ENCODE data around the gene TNPO3. TPM values are rescaled to one million over a fixed set of nuclear protein-coding genes. Genes with fewer than 3 reads are reported as not detected.

The TNPO3 gene
- total and polyA plus RNA-seq, 12 donors = 8.0 to 37.7 (median 29.6) TPM

DNA sequence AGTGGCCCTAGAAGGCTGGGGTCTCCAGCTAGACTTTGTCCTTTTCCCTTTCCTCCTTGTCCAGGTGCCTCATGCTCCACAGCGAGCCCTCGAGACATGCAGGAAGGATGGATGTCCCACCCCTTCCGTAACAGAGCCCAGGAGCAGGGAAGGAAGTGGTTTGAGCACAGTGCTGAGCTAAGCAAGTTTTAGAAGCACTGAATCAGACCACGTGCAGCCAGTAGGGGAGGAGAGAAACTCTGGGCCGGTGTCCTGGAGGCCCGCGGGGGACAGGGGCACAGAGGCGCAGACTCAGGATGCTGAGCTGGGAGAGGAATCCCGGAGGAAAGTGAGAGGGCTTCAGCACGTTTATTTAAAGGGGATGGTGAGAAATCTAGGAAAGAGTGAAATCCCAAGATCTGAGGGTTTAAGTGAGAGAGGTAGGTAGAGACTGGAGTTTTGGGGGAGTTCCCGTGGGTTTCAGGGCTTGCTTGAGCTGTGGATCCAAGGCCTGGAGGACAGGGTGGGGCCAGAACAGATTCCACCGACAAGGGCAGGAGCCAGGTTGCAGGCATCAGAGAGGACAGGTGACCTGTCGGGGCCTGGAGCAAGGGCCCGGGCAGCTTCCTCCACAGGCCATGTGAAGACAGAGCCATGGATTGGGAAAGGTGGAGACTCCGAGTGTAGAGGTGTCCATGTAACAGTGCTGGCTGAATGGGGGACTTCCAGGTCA is 121.6 kb downstream of the TNPO3 start:
- TF ChIP-seq, protein P1, sequence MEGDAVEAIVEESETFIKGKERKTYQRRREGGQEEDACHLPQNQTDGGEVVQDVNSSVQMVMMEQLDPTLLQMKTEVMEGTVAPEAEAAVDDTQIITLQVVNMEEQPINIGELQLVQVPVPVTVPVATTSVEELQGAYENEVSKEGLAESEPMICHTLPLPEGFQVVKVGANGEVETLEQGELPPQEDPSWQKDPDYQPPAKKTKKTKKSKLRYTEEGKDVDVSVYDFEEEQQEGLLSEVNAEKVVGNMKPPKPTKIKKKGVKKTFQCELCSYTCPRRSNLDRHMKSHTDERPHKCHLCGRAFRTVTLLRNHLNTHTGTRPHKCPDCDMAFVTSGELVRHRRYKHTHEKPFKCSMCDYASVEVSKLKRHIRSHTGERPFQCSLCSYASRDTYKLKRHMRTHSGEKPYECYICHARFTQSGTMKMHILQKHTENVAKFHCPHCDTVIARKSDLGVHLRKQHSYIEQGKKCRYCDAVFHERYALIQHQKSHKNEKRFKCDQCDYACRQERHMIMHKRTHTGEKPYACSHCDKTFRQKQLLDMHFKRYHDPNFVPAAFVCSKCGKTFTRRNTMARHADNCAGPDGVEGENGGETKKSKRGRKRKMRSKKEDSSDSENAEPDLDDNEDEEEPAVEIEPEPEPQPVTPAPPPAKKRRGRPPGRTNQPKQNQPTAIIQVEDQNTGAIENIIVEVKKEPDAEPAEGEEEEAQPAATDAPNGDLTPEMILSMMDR (IDR thresholded peaks at IDR 0.05) = no peak
- Histone ChIP-seq H3K9me3 (no peaks in the 10 kb centered on the region), H3K27ac (peak overlapping the region in 1 of 10 donors; percentile 81), H3K4me1 (peaks cover 0 to 47% (median 5%) of the 10 kb centered on the region in 9 donors), H3K27me3 (peaks cover 0 to 70% (median 30%) of the 10 kb centered on the region in 7 donors), H3K4me3 (peak overlapping the region in 1 of 10 donors; percentile 10), H3K36me3 (no peaks in the 10 kb centered on the region)
- ATAC-seq = peak in 7 of 8 donors; percentile 39 to 70 (median 59)
- WGBS, 2 donors = 56 to 58% methylated on average over 15 of the region's 15 CpGs
- no peak for DNase-seq
- intact Hi-C loops (cut with DNase I) = no loop called here

DNA sequence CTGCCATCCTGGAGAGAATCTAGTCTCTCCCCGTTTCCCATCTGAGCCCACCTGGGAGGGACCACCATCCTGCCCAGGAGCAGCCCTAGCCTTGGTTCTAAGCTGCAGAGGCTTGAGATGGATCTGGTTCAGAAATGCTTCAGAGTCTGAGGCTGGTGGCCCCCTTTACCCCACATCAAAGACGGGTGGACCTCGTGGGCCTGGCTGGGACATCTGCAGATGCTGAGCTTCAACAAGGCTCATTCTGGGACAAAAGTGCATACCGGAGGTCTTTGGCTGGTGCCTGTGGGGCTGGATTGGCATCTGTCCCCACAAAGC is 122.1 kb downstream of the TNPO3 start:
- Histone ChIP-seq H3K4me3 (no peak overlapping the region), H3K4me1 (peaks cover 0 to 43% (median 0%) of the 10 kb centered on the region in 9 donors), H3K9me3 (no peaks in the 10 kb centered on the region), H3K27ac (peak overlapping the region in 1 of 10 donors; percentile 81), H3K27me3 (peaks cover 0 to 65% (median 25%) of the 10 kb centered on the region in 7 donors), H3K36me3 (no peaks in the 10 kb centered on the region)
- ATAC-seq = no peak
- intact Hi-C loops (cut with DNase I) = no loop called here
- 74 to 75% methylated on average over 4 of the region's 4 CpGs for WGBS, 2 donors
- DNase-seq = no peak
- TF ChIP-seq, protein P1 (IDR thresholded peaks at IDR 0.05) = no peak

DNA sequence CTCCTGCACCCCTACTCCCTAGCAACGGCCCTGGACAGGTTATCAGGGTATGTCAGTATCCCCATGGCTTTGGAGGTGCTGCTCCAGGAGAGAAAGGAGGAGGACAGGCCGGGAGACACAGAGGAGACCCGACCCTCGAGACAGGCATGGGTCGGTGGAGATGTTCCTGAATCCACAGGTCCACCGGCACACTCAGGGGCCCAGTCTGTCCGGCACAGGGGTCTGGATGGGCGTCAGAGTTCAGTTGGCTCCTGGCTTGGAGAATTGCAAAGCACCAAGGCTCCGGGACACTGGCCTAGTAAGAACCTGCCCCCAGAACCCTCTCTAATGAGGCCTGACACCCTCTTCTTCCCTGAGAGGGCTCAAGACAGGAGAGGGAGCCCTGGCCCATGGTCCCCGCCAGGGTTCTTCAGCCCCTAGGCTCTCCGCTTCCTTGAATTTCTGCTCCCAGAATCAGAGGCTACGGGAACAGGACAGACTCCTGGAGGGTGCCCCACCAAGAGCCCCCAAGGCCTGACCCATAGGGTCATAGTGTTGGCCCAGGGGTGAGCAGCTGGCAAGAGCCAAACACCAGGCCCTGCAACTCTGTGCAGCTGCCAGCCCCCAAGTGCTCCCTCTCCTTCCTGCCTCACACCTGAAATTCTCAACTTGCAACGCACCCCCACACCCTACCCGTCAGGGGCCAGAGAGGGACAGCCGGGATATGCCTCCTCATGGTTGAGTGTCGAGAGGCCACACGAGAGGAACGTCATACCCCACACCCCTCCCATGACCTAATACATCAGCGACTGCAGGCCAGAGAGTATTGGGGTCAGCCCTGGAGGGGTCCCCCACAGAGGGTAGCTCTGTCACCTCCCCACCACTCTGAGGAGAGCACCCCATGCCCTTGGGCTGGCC is 122.7 kb downstream of the TNPO3 start:
- DNase-seq (no peak), ATAC-seq (no peak)
- no peak overlapping the region for H3K4me3 ChIP-seq
- peak overlapping the region in 1 of 10 donors; percentile 81 for H3K27ac ChIP-seq
- H3K4me1 ChIP-seq = peaks cover 0 to 38% (median 0%) of the 10 kb centered on the region in 9 donors
- 89 to 94% methylated on average over 19 of the region's 19 CpGs for WGBS, 2 donors
- no peaks in the 10 kb centered on the region for H3K9me3 ChIP-seq
- H3K36me3 ChIP-seq = no peaks in the 10 kb centered on the region
- TF ChIP-seq, protein P1 (IDR thresholded peaks at IDR 0.05) = no peak
- peaks cover 0 to 62% (median 19%) of the 10 kb centered on the region in 7 donors for H3K27me3 ChIP-seq
- intact Hi-C loops (cut with DNase I) = no loop called here

DNA sequence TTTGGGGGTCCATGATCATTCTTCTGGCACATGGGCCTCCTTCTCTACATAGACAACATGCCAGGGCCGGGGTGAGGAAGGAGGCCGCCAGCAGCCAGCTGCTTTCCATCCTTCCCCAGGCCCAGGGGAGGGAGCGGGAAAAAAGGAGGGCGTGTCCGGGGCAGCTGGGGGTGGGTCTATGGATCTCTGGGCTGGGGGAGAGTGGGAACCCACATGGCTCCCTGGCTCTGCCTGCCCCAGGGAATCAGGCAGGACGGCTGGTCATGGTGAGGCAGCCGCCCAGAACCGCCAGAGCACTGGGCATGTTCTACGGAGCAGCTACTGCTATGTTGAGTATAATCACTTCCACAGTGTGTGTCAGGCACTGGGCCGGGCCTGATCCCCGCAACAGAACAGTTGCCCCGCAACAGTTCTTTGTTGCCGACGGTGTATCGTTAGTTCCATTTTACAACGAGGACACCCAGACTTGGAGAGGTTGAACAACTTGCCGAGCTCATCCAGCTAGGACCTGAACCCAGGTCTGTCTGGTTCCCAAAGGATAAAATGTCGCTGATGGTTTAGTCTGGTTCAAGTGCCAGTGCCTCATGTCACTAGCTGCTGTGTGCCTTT is 123.6 kb downstream of the TNPO3 start:
- no peak for DNase-seq
- TF ChIP-seq, protein P1 (IDR thresholded peaks at IDR 0.05) = no peak
- intact Hi-C loops (cut with DNase I) = no loop called here
- WGBS, 2 donors = 91 to 94% methylated on average over 18 of the region's 18 CpGs
- ATAC-seq = no peak
- H3K4me1 ChIP-seq = peaks cover 0 to 33% (median 0%) of the 10 kb centered on the region in 9 donors
- H3K36me3 ChIP-seq = no peaks in the 10 kb centered on the region
- peaks cover 0 to 62% (median 16%) of the 10 kb centered on the region in 7 donors for H3K27me3 ChIP-seq
- H3K4me3 ChIP-seq = no peak overlapping the region
- no peak overlapping the region for H3K27ac ChIP-seq
- no peaks in the 10 kb centered on the region for H3K9me3 ChIP-seq
